AG08395 (cell line): ENCODE results near the gene NBL1.
"Not testable (repeated sequence)": the region's sequence is repeated elsewhere in the genome, so short reads cannot be mapped to it uniquely, and the experiment has no call there.

ENCODE experiments used
- DNase-seq: peaks from one replicate; pipeline ENCODE4 v3.0.0; 2012; ENCODE audit warnings: mixed read lengths, low spot score

Gene NBL1

DNA sequence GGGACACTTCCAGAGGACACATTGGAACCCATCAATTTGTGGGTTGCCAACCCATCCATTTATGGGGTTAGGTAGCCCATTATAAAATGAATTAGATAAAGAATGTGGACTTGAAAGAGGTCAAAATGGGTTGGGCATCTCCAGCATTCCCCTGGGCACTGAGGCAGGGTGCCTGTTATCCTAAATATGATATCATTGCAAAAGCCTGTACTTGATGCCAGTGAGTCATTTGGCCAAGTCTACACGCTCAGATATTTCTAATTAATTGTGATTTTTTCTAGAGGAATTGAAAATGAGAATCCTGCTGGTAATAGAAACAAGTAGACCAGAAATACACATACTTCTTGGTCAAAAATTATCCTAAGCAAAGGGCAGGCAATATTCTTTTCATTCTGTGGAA, 21.9 kb upstream of the NBL1 start:
- DNase-seq: peak; percentile 44

GRCh38 chr1:19623523-19623922, 20.6 kb upstream of the NBL1 start:
- DNase-seq: no peak

DNA sequence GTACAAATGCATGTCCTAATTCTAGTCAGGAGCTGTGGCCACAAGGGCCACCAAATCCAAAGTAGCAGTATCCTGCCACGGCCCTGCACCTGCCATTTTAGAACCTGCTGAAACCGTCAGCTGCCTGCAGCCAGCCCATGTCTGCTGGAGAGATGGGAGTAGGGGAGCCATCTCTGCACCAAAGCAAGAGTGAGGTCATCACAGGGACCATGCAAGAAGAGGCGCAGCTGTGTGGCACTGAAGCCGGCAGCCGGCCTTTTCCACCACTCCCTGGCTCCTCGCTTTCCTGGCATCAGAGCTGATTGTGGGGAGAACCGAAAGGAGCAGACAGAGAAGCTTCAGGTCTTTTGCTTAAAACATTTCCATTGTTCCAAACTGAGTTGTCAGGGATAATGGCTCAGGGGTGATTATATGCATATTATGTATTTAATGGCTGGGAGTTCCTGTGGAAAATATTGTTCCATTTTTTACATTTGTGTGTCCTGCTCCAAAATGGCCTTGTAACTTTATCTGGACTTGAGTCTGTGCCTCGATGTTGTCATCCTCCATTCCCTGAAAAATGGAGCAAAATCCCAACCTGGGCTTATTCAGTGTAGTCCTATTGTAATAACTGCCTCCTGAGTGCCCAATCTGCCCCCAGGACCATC, 18.7 kb upstream of the NBL1 start:
- DNase-seq: no peak

DNA sequence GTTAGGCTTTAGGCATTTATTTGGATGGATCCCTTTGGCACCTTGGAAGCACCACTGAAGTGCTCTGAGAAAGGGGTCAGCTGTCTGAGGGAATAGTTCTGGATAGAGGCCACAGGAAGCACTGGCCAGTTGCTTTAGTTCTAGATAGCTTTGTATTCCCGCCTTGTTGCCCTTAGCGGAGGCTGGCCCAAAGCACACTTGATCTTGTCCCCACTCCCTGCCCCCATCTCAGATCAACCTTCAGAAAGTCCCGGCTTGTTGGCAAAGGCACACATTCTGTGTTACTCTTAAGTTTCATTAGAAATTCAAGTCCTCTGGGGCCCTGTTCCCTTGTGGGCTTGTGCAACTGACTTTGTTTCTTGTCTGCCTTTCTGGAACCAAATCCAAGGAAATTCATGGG, 15.2 kb upstream of the NBL1 start:
- no peak for DNase-seq

GRCh38 chr1:19629357-19629756, 14.8 kb upstream of the NBL1 start:
- no peak for DNase-seq

DNA sequence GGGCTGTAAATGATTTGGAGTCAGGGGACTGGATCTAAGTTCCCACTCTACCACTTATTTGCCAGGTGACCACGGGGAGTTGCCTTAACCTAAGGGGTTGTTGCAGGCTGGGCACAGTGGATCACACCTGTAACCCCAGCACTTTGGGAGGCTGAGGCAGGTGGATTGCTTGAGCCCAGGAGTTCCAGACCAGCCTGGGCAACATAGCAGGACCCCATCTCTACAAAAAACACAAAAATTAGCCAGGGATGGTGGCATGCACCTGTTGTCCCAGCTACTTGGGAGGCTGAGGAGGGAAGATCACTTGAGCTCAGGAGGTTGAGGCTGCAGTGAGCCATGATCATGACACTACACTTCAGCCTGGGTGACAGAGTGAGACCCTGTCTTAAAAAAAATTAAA, 13.9 kb upstream of the NBL1 start:
- DNase-seq: not testable (repeated sequence)

DNA sequence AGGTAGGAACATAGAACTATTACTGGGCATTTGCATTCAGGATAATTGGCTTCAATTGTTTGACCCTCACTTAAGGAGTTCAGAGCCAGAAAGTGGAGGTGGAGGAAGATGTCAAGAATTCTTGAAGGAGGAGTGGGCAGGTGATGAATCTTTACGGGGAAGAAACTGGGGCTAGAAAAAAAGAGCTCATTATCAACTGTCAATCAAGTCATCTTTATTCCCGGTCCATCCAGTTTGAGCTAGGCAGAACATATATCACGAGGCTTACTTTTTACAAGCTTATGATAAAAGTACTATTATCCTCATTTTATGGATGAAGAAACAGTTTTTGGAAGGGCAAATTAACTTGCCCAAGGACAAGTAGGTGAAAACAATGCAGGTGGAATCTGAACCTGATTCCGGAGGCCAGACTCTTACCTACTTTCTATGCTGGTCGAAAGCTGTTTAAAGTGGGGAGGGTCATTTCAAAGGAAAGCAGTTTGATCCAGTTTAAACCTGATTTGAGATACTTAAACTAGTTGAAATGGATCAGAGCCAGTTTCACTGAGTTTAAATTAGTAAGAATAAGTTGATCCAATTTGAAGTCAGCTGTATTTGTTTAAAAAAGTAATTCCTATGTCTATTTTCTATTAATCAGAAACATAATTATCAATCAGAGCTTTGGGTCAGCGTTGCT, 13.3 kb upstream of the NBL1 start:
- DNase-seq: no peak

DNA sequence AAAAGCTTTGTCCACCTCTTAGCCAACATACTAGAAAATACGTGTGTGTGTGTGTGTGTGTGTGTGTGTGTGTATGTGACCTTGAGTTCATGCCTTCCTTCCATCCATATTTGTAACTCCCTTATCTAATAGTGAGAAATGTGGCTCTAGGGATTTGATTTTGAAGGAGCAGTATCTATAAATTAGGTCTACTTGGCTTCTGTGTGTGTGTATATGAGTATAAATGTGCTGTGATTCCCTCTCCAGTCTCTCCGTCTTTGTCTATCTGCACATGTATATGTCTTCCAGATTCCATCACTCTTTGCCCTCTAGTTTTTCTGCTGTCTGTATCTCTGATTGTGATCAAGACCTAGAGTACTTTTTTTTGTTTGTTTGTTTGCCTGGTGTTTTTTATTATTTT, 11.9 kb upstream of the NBL1 start:
- no peak for DNase-seq

GRCh38 chr1:19633106-19633505, 11.0 kb upstream of the NBL1 start:
- DNase-seq: no peak

- DNase-seq: not testable (repeated sequence)
These were observed 9.0 kb upstream of the NBL1 start for GRCh38 chr1:19635064-19635463.

DNA sequence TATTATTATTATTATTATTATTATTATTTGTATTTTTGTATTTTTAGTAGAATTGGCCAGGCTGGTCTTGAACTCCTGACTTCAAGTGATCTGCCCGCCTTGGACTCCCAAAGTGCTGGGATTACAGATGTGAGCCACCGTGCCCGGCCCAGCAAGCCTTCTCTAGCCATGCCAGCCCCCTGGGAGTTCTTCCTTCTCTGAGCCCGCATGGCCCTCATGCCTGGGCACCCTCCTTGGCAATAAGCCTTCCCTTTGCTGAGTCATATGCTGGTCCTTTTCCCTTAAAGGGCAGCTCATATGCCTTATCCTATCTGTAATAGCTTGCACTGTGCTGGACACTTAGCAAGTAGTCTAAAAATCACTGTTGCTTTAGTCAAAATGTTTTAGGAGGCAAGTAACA, 8.5 kb upstream of the NBL1 start:
- DNase-seq: no peak

GRCh38 chr1:19636065-19636464, 8.0 kb upstream of the NBL1 start:
- DNase-seq: no peak

- DNase-seq: not testable (repeated sequence)
These were observed 7.4 kb upstream of the NBL1 start for GRCh38 chr1:19636749-19637148.

- DNase-seq: no peak
These were observed 6.5 kb upstream of the NBL1 start for GRCh38 chr1:19637606-19638005.

- not testable (repeated sequence) for DNase-seq
These were observed 4.9 kb upstream of the NBL1 start for GRCh38 chr1:19639228-19639627.

DNA sequence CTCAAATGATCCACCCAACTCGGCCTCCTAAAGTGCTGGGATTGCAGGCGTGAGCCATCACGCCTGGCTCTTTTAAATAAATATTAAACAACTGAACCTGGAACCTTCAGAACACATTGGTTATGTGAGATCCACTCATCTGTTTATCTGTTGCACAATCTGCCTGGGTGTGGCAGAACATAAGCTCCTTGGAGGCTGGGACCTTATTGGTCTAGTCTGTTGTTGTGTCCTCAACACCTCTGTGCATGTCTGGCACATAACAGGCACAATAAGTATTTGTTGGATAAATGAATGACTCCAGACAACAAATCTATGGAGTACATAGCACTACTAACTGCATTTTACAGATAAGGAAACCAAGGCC, 4.1 kb upstream of the NBL1 start:
- DNase-seq: peak; percentile 46

- DNase-seq: peak; percentile 29
These were observed 3.5 kb upstream of the NBL1 start for GRCh38 chr1:19640363-19641316.

GRCh38 chr1:19643121-19643520, 990 bp upstream of the NBL1 start:
- DNase-seq: peak; percentile 74

GRCh38 chr1:19644395-19644680, 227 bp downstream of the NBL1 start:
- no peak for DNase-seq

DNA sequence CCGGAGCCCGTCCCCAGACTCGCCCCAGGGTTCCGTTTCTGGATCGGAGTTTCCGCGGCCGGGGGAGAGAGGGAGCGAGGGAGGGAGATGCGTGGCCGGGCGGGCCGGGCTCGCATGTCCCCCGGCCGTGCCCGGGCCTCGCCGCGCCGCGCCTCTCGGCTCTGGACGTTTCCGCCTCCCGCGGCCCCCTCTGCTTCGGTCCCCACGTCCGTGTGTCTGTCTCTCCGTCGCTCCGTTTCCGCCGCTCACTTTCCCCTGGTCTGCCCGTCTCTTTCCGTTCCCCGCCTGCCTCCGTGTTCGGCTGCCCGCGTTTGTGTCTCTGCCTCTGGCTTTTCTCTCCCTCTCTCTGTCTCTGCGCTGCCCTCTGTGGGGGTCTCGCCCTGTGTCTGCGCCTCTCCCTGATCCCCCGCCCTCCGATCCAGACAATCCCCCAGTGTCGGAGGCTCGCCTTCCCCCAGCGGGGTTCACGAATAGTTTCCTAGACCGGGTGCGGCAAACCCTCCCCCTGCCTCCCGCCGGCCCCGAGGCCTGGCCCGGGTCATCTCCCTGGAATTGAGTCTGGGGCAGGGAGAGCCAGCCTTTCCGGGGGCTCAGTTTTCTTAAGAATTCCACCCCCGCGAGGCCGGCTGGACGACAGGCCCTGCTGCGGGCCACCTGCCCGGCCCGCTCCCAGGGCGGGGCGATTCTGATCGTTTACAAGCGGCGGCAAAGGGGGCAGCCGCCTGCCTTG, 735 bp downstream of the NBL1 start:
- DNase-seq: peak; percentile 38

GRCh38 chr1:19645411-19646251, 1.5 kb downstream of the NBL1 start:
- peak; percentile 44 for DNase-seq
